Measurements from ENCODE around the gene METTL27. TPM values are rescaled to one million over a fixed set of nuclear protein-coding genes. Genes with fewer than 3 reads are reported as not detected.
"Not testable (repeated sequence)": the region's sequence is repeated elsewhere in the genome, so short reads cannot be mapped to it uniquely, and the experiment has no call there.

Gene METTL27
- total RNA-seq, 2 donors from 2014 or later, result 0.76 to 1.5 TPM

GRCh38 chr7:73797176-73797575 lies 45.1 kb downstream of the METTL27 start:
- not testable (repeated sequence) for H3K27me3 Mint-ChIP-seq; H3K4me3 Mint-ChIP-seq; ATAC-seq (replicated peaks); H3K4me1 Mint-ChIP-seq; H3K9me3 Mint-ChIP-seq; H3K27ac Mint-ChIP-seq; H3K36me3 Mint-ChIP-seq (ENCODE audit: low read depth)

GRCh38 chr7:73796656-73797055 lies 45.7 kb downstream of the METTL27 start:
- not testable (repeated sequence) for H3K27ac Mint-ChIP-seq; H3K27me3 Mint-ChIP-seq; H3K9me3 Mint-ChIP-seq; H3K4me1 Mint-ChIP-seq; H3K4me3 Mint-ChIP-seq; ATAC-seq (replicated peaks); H3K36me3 Mint-ChIP-seq (ENCODE audit: low read depth)

DNA sequence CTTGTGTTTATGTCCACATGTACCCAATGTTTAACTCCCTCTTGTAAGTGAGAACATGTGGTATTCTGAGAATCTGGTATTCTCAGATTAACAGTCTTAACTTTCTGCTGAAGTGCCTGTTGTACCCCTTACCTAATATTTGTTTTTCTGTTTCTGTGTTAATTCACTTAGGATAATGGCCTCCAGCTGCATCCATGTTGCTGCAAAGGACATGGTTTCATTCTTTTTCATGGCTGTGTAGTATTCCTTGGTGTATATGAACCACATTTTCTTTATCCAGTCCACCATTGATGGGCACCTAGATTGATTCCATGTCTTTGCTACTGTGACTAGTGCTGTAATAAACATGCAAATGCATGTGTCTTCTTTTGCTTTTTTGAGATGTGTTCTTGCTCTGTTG lies 47.1 kb downstream of the METTL27 start:
- H3K9me3 Mint-ChIP-seq; H3K27me3 Mint-ChIP-seq; H3K4me3 Mint-ChIP-seq; H3K4me1 Mint-ChIP-seq; H3K36me3 Mint-ChIP-seq (ENCODE audit: low read depth); ATAC-seq (replicated peaks); H3K27ac Mint-ChIP-seq: not testable (repeated sequence)

DNA sequence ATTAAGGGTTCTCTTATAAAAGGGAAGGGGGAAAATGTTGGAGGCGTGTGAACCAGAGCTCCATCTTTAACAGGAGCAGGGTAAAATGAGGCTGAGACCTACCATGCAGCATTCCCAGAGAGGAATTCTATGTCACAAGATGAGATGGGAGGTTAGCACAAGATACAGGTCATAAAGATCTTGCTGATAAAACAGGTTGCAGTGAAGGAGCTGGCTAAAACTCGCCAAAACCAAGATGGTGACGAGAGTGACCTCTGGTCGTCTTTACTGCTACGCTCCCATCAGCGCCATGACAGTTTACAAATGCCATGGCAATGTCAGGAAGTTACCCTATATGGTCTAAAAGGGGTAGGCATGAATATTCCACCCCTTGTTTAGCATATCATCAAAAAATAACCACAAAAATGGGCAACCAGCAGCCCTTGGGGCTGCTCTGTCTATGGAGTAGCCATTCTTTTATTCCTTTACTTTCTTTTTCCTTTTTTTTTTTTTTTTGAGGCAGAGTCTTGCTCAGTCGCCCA lies 51.1 kb downstream of the METTL27 start:
- not testable (repeated sequence) for H3K36me3 Mint-ChIP-seq (ENCODE audit: low read depth); H3K4me3 Mint-ChIP-seq; H3K9me3 Mint-ChIP-seq; ATAC-seq (replicated peaks); H3K4me1 Mint-ChIP-seq; H3K27ac Mint-ChIP-seq; H3K27me3 Mint-ChIP-seq

- no peak overlapping the region for H3K4me3 Mint-ChIP-seq
- ATAC-seq (replicated peaks), result no peak
- H3K27me3 Mint-ChIP-seq, result no peaks in the 10 kb centered on the region
- H3K36me3 Mint-ChIP-seq (ENCODE audit: low read depth), result no peaks in the 10 kb centered on the region
- H3K27ac Mint-ChIP-seq, result no peak overlapping the region
- H3K9me3 Mint-ChIP-seq, result no peaks in the 10 kb centered on the region
- no peaks in the 10 kb centered on the region for H3K4me1 Mint-ChIP-seq
Observed at GRCh38 chr7:73789051-73789450, 53.3 kb downstream of the METTL27 start.

GRCh38 chr7:73787786-73788048 lies 54.6 kb downstream of the METTL27 start:
- H3K4me1 Mint-ChIP-seq; ATAC-seq (replicated peaks); H3K36me3 Mint-ChIP-seq (ENCODE audit: low read depth); H3K9me3 Mint-ChIP-seq; H3K4me3 Mint-ChIP-seq; H3K27me3 Mint-ChIP-seq; H3K27ac Mint-ChIP-seq: not testable (repeated sequence)

- H3K9me3 Mint-ChIP-seq, result no peaks in the 10 kb centered on the region
- no peaks in the 10 kb centered on the region for H3K4me1 Mint-ChIP-seq
- H3K36me3 Mint-ChIP-seq (ENCODE audit: low read depth), result no peaks in the 10 kb centered on the region
- H3K27me3 Mint-ChIP-seq, result no peaks in the 10 kb centered on the region
- no peak overlapping the region for H3K4me3 Mint-ChIP-seq
- H3K27ac Mint-ChIP-seq, result no peak overlapping the region
- no peak for ATAC-seq (replicated peaks)
Observed at GRCh38 chr7:73786588-73786987, 55.7 kb downstream of the METTL27 start.

Other genes with a start within 250 kb of the METTL27 start
- not detected for gene MLXIPL, start 218.0 kb downstream of the METTL27 start, total RNA-seq
- gene VPS37D, start 174.7 kb downstream of the METTL27 start, total RNA-seq, result under 1 TPM; 0.15 to 0.48 TPM
- 1 to 10 TPM; 5.3 to 7.6 TPM for gene DNAJC30, start 159.1 kb downstream of the METTL27 start, total RNA-seq
- 10 to 100 TPM; 54.6 to 82.3 TPM for gene BUD23, start 158.9 kb downstream of the METTL27 start, total RNA-seq
- 10 to 100 TPM; 16.8 to 40.9 TPM for gene STX1A, start 122.8 kb downstream of the METTL27 start, total RNA-seq
- gene ABHD11, start 103.7 kb downstream of the METTL27 start, total RNA-seq, result 10 to 100 TPM; 11.9 to 21.2 TPM
- not detected for gene CLDN3, start 72.2 kb downstream of the METTL27 start, total RNA-seq
- gene CLDN4, start 11.5 kb downstream of the METTL27 start, total RNA-seq, result under 1 TPM in 1 of 2 donors, not detected in 1; 0.26 TPM
- not detected for gene TMEM270, start 18.6 kb upstream of the METTL27 start, total RNA-seq
- gene ELN, start 185.7 kb upstream of the METTL27 start, total RNA-seq, result not detected
- gene LIMK1, start 241.3 kb upstream of the METTL27 start, total RNA-seq, result 10 to 100 TPM; 12.7 to 20.2 TPM

All from activated T-helper 17 cell treated with anti-CD3 and anti-CD28 coated beads, Interleukin-2, amount 50 U/mL, for 72 hours (primary cell).